ENCODE results near the gene CHD5.

The CHD5 gene

DNA sequence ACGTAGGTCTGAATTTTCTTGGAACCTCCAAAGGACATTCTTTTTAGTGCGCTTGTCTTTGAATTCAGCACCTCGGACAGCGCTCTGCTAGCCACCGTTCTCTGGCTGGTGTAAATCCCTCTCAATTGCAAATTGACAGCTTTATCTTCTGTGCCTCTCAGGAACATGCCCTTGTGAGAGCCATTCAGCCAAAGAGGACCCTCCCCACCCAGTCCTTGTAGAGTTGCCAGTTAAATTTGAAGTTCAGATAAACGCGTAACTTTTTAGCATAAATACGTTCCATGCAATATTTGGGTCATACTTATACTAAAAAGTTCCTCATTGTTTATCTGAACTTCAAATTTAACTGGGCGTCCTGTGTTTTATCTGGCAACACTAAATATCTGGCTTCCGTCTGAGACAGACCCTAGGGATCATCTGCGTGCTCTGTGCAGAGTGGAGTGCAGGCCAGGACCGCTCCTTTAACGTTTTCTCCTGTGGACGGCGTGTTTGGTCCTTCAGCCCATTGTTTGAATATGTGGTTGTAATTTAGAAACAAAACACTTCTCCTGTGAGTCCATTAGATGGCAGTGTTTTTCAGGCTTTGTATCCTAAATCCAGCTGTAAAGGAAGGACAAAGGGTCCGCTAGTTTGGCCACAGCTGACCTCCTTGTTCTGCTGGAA, 127.4 kb downstream of the CHD5 start:
- peak; percentile 79 for DNase-seq

Measured in right hindlimb (tissue), 1 donor.